Testis (tissue), 2 donors: Measurements from ENCODE around the gene SLC36A4.

Experiments used
- POLR2A ChIP-seq: fragments of 450-650 bp; IDR thresholded peaks from one replicate; pipeline ENCODE4 v1.6.1; 2017; ENCODE audit warnings: antibody characterized with exemption, mild to moderate bottlenecking, moderate library complexity
- TF ChIP-seq, protein P1 (sequence below), 3 experiments: fragments of 450-650 bp in 2 of 3; fragments of 200-600 bp in 1 of 3; sonication (generic) in 1 of 3; IDR thresholded peaks; one replicate each; pipeline ENCODE4 v1.5.1; 2016 to 2019; ENCODE audit warnings: antibody characterized with exemption in 3 of 3, mild to moderate bottlenecking in 2 of 3, moderate library complexity in 1 of 3

DNA sequence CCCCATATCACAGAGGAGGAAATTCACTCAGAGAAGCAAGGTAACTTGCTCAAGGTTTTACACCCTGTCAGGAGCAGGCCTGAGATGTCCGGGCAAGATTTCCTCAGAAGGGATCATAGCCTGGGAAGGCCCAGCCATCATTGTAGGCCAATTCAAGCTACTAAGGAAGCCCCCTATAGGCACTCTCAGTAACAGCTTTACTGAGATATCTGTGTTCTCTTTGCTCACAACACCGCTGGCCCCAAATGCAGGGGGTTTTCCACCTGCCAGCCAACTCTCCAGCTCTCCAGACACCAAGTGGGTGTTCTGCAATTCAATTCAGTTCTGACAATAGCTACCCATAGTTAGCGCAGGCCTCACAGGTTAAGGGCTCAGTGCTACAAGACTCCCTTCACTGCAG lies 84.0 kb downstream of the SLC36A4 start:
- TF ChIP-seq, protein P1, sequence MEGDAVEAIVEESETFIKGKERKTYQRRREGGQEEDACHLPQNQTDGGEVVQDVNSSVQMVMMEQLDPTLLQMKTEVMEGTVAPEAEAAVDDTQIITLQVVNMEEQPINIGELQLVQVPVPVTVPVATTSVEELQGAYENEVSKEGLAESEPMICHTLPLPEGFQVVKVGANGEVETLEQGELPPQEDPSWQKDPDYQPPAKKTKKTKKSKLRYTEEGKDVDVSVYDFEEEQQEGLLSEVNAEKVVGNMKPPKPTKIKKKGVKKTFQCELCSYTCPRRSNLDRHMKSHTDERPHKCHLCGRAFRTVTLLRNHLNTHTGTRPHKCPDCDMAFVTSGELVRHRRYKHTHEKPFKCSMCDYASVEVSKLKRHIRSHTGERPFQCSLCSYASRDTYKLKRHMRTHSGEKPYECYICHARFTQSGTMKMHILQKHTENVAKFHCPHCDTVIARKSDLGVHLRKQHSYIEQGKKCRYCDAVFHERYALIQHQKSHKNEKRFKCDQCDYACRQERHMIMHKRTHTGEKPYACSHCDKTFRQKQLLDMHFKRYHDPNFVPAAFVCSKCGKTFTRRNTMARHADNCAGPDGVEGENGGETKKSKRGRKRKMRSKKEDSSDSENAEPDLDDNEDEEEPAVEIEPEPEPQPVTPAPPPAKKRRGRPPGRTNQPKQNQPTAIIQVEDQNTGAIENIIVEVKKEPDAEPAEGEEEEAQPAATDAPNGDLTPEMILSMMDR (IDR thresholded peaks at IDR 0.05) = no peak
- no peak for TF ChIP-seq POLR2A
